ENCODE measurements around the gene EIPR1.

DNA sequence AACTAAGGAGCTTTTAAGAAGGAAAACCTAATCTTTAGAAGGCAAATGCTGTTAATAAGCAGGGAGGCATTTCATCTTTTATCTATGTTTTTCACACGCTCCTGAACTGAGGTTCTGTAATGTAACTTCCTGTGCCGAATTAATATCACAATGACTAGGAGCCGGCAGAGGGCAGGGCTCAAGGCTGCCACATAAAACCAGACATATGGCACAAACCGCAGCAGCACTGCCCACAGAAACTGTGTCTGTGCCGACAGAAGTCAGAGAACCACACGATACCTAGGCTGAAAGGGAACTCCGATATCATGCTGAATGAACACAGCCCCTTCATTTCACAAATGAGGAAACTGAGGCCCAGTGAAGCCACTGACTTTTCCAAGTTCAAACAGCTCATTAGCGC lies 112.1 kb downstream of the EIPR1 start:
- TF ChIP-seq, protein P1, sequence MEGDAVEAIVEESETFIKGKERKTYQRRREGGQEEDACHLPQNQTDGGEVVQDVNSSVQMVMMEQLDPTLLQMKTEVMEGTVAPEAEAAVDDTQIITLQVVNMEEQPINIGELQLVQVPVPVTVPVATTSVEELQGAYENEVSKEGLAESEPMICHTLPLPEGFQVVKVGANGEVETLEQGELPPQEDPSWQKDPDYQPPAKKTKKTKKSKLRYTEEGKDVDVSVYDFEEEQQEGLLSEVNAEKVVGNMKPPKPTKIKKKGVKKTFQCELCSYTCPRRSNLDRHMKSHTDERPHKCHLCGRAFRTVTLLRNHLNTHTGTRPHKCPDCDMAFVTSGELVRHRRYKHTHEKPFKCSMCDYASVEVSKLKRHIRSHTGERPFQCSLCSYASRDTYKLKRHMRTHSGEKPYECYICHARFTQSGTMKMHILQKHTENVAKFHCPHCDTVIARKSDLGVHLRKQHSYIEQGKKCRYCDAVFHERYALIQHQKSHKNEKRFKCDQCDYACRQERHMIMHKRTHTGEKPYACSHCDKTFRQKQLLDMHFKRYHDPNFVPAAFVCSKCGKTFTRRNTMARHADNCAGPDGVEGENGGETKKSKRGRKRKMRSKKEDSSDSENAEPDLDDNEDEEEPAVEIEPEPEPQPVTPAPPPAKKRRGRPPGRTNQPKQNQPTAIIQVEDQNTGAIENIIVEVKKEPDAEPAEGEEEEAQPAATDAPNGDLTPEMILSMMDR (IDR thresholded peaks at IDR 0.05) = no peak
- TF ChIP-seq POLR2A (IDR thresholded peaks at IDR 0.05) = no peak
